Fibroblast of the aortic adventitia (primary cell): Measurements from ENCODE around the gene FREY1. TPM values are rescaled to one million over a fixed set of nuclear protein-coding genes. Genes with fewer than 3 reads are reported as not detected.

Experiments
- DNase-seq: peaks from one replicate; pipeline ENCODE4 v3.0.0-alpha.2; 2010; ENCODE audit warnings: low read depth
- H3K4me3 ChIP-seq: 2 replicates; pipeline ENCODE4 v1.5.1; 2011; ENCODE audit warnings: low read depth, mild to moderate bottlenecking, control low read depth, low read length, moderate library complexity
- total RNA-seq: library from RNA; depleted of rRNA; stranded (reverse); fragments of >200 nt; gene quantifications from 2 replicates; pipeline ENCODE4 v1.2.3, GENCODE V29; 2012; ENCODE audit warnings: low replicate concordance
- TF ChIP-seq, protein P1 (sequence below): IDR thresholded peaks from 2 replicates; pipeline ENCODE4 v1.5.1; 2011; ENCODE audit warnings: mild to moderate bottlenecking, low read length, control low read depth, inconsistent platforms; ENCODE audit not compliant: insufficient read depth

FREY1 gene
- total RNA-seq, 1 donor = 1.6 TPM

DNA sequence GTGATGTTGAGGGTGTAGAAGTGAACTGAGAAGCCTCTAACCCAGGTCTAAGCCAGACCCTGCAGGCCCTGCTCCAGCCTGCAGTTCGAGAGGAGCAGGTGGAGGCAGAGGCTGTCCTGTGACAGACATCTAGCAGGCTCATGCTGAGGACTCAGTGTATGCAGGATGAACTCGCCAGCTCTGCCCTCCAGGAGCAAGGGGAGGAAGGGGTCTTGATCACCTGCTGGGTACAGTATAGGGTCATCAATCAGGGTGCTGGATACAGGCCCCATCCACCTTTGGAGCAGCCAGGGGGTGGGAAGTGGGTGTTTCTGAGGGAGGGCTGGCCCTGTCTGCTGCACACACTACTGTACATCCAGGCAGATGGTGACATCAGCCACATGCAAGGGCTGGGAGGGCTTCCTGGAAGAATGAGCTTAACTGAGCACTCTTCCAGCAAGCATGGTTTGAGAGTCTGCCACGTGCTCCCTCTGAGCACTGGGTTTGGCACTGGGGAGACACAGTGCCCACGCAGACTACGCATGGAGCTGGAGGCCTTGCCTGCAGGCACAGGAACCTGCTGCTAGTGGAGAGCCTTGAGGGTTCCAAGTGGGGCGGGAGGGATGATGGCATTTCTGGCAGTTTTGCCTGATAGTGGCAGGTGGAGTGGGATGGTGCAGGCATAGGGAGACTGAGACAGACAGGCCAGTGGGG is 12.4 kb downstream of the FREY1 start:
- TF ChIP-seq, protein P1, sequence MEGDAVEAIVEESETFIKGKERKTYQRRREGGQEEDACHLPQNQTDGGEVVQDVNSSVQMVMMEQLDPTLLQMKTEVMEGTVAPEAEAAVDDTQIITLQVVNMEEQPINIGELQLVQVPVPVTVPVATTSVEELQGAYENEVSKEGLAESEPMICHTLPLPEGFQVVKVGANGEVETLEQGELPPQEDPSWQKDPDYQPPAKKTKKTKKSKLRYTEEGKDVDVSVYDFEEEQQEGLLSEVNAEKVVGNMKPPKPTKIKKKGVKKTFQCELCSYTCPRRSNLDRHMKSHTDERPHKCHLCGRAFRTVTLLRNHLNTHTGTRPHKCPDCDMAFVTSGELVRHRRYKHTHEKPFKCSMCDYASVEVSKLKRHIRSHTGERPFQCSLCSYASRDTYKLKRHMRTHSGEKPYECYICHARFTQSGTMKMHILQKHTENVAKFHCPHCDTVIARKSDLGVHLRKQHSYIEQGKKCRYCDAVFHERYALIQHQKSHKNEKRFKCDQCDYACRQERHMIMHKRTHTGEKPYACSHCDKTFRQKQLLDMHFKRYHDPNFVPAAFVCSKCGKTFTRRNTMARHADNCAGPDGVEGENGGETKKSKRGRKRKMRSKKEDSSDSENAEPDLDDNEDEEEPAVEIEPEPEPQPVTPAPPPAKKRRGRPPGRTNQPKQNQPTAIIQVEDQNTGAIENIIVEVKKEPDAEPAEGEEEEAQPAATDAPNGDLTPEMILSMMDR = no peak
- no peak for DNase-seq
- H3K4me3 ChIP-seq = no peak overlapping the region

DNA sequence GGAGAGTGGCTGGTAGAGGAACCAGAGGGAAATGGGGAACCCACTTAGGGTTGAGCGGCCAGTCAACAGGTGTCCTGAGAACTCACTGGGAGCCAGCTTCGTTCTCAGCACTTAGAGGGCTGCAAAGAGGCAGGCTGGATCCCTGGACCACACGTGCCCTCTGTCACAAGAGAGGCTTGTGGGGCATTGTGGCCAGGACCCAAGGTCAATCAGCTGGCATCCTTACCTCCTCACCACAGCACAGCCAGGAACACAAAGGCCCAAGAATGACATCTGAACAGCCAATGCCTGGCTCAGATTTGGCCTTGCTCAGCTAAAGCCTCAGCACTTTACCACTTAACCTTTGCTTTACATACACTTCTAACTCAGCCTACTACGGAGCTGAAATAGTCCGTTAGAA is 14.2 kb downstream of the FREY1 start:
- TF ChIP-seq, protein P1 = no peak
- no peak overlapping the region for H3K4me3 ChIP-seq
- no peak for DNase-seq

DNA sequence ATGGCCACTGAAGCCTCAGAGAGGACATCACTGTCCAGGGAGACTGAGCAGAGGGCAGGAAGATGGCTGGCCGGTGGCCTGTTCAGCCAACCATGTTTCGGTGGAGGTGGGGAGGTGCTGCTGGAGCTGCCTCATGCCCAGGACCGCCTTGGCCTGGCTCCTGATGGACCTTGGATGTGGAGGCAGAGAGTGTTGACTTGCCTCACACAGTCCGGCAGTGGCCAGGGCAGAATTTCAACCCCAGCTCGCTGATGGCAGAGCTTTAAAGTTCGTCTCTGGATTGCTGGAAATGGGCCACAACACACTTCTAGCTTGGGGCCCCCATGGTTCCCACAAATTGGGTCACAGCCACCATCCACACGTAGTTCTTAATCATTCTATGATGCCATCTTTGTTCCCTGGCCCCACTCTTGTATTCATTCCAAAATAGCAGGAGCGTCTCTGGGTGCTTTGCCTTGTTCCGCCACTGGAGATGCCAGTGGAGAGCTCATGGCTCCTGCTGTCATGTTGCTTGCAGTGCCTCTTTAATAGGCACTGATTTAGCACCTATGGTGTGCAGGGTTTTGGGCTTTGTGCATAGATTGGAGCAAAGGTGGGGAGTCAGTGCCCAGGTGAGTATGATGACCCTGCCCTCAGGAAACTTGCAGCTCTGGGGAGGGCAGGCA is 16.1 kb downstream of the FREY1 start:
- TF ChIP-seq, protein P1 = no peak
- H3K4me3 ChIP-seq = no peak overlapping the region
- DNase-seq = no peak

DNA sequence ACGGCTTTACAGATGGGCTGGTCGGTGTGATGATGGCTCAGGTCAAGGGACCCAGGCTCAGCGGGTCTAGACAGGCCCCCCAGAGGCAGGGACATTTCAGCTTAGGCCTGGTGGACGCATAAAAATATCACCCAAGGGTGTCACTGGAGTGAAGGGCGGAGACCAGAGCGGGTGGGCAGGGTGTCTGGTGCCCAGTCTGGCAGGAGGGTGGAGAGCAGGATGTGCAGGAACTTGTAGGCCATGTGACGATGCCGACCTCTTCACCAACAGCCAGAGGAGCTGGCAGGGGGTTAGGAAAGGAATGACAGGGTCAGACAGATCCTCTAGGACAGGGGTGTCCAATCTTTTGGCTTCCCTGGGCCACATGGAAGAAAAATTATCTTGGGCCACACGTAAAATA is 17.1 kb downstream of the FREY1 start:
- TF ChIP-seq, protein P1 = no peak
- H3K4me3 ChIP-seq = no peak overlapping the region
- DNase-seq = no peak

DNA sequence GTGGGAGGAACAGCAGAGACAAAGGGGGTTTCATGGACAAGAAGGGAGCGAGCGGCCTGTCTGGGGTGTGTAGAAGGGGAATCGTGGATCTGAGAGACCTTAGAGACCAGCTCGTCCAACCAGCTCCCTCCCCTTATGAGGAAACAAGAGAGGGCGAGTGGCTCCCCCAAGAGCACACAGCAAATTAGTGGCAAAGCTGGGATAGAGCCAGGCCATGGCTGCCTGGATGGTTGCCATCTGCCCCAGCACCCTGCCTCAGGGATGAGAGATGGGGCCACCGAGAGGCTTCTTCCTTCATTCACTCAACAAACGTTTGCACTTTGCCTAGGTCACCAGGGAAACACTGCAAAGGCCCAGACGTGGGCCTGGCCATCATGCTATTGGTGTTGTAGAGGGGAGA is 17.5 kb downstream of the FREY1 start:
- H3K4me3 ChIP-seq = no peak overlapping the region
- TF ChIP-seq, protein P1 = no peak
- DNase-seq = no peak

DNA sequence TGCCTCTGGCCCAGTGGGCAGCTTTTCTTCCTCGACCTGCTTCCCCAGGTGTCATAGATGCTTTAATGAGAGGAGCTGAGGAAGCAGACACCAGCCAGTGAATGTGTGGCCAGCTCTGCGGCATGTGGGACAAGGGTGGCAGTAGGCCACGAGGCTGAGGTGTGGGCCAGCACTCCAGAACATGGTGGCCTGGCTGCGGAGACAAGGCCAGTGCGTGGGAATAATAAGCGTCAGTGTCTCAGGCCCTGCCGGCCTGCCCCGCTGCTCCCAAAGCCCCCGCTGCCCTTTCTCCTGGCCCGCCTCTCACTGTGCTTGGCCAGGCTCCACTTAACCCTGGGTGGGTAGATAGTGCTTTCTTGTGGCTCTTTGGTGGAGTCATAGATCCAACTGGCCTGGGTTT is 19.5 kb downstream of the FREY1 start:
- TF ChIP-seq, protein P1 = no peak
- no peak overlapping the region for H3K4me3 ChIP-seq
- no peak for DNase-seq
